Ramos (cell line): ENCODE measurements around the gene HCN1.
"Not testable (repeated sequence)": the region's sequence is repeated elsewhere in the genome, so short reads cannot be mapped to it uniquely, and the experiment has no call there.

Experiments used
- in situ Hi-C: fragments of 300-500 bp; cut with MboI; formaldehyde crosslinking; loops from one replicate; pipeline ENCODE4 v1.14.3; 2022; ENCODE audit warnings: low sequenced_read_pairs; ENCODE audit not compliant: unreplicated experiment

The HCN1 gene

DNA sequence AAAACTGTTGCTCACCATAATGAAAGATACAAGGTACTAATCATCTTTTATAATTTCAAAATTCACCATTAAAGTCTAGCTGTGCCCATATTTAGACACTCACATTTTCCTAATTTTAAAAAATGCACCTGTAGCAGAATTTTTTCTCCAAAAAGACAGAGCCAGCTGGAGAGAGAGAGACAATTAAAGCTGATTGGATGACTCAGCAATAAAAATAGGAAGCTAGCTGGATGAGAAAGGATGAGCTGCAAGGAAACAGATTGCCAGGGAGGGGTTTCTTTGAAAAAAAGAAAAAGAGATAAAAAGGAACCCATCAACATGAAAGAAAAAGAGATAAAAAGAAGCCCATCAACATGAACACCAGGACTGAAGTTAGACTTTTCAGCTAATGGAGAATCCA is 73.8 kb downstream of the HCN1 start:
- in situ Hi-C loops, result no loop called here

DNA sequence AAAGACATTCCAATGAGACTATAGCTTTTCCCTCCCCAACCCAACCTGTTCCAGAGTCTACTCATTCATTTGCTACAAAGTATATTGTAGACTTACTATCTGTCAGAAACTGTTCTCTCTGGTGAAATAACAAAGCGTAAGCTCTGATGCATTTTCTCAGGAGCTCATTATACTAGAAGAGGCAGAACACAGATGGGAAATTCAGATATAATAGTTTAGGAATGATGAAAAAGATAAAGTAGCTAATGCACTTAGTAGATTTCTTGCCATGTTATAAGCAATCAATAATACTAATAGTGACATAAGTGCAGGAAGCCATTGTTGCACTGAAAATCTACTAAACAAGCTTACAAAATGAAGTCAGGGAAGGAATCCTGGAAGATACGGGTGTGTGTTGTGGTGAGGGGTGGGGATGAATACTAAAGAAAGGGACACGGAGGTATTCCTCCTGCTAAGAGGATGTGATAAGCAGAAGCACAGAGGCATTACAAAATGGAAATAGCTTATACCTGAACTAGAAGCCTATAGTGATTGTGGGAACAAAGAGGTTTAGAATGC is 78.2 kb downstream of the HCN1 start:
- in situ Hi-C loops, result no loop called here

DNA sequence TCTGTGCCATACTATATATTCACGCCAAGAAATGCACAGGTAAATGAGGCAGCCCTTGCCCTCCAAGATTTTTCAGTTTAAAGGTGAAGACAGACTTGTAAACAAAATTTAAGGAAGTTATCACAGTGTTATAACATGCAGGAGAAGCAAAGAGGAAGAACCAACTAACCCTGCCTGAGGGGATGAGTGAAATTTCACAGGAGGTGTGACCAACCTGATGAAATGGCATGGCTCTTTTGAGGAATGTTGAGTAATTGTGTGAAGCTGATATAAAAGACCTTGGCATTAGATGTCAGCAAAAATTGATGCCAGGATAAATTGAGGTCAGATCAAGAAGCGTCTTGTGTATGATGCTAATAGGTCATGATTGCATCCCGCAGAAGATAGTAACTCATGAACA is 86.5 kb downstream of the HCN1 start:
- in situ Hi-C loops, result no loop called here

DNA sequence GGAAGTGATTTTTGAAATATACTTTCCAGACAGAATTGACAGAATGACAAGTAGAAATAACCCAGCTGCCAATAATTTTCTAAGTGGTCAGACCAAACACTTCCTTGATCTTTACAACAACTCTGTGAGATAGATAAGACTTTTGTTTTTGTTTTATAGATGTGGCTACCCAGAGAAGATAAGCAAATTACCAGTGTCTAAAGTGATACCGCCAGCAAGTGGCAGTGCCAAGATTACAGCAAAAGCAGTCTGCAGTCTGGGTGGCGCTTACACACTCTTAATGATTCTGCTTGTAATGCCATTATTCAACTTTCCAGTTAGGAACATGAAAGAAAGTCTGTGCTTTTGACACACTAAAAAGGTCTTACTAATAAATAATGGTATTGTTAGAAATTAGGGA is 92.1 kb downstream of the HCN1 start:
- in situ Hi-C loops, result no loop called here

DNA sequence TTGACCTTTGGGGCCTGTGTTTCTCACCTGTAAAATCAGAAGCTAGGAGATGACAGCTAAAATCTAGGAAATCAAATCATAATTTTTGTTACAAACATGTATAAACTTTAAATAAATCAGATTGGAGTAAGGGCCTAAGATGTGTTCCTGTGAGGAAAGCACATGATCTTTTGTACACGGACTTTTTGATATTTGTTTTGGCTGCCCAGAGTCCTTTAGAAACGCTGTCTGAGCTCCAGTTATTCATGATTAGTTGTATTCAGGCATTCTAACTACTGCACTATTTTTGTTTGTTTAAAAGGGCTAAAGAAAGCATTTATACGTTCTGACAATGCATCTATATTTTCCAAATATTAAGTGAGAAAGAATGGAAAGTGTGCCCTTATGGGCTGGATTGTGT is 94.8 kb downstream of the HCN1 start:
- in situ Hi-C loops, result no loop called here

DNA sequence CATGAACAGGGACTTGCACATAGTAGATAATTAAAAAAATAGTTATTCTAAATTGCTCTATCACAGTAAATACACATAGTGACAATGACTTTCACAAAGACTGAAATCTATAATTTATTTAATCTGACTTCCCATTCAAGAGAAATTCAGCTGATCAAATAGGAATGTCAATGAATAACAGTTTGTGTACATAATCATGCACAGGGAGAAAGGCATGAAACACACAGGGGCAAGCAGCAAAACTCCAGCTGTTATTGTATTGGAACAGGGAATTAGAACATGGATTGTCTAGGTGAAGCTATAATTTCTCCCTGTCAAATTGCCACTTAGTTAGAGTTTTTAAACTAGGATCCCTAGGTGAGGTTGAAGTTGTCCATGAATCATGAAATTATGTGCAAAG is 99.9 kb downstream of the HCN1 start:
- in situ Hi-C loops, result no loop called here

DNA sequence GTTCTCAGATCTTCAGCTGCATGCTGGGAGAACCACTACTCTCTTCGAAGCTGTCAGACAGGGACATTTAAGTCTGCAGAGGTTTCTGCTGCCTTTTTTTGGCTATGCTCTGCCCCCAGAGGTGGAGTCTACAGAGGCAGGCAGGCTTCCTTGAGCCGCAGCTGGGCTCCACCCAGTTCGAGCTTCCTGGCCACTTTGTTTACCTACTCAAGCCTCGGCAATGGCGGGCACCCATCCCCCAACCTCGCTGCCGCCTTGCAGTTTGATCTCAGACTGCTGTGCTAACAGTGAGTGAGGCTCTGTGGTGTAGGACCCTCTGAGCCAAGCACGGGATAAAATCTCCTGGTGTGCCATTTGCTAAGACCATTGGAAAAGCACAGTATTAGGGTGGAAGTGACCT is 110.2 kb downstream of the HCN1 start:
- in situ Hi-C loops, result not testable (repeated sequence)

DNA sequence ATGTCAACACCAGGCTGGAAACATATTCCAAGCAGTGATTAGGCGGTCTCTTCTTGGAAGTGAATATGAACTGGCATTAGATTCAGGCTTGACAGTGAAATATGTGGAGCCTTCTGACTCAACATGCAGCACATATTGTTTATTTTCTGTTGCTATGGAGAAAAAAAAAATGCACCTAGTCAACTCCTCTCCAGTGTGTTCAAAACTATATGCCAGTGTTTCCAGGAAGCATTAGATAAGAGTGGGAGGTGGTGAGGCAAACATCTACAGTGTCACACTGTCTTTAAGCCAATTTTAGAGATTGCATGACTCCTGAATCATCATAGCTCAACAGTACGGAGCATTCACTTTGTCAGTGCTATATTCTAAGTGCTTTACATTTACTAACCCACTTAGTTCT is 117.9 kb downstream of the HCN1 start:
- in situ Hi-C loops, result no loop called here

DNA sequence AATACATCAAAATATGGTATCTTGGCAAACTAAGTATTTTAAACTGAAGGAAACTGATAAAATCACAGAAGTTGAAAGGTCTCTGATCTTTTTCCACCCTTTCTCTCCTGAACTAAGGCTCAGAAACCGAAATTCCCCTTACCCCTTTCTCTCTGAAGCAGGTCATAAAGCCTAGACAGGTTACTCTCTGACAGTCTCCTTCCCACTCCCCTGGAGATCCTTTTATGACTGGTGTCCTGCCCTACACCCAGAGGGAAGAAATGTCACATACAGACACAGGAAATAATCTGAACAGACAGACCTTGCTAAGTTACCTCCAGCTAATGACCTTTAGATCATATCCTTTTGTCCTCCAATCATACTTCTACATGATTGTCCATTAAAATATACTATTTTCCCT is 127.4 kb downstream of the HCN1 start:
- in situ Hi-C loops, result no loop called here

DNA sequence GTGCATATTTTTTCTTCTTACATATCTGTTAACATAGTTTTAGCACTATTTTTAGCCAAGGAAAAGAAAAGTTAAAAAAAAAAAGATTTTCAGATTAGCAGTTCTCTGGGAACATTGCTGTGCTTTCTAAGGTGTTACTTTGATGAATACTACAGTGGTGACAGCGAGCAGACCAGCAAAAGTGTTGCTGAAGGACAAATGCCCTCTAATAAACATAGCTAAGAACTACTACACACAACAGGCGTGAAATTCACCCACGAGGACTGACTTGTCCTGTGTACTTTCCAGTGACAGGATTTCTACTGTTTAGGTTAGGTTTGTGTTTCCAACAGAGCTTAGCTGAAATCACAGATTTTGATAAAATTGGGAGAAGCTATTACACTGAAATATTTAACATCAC is 153.8 kb downstream of the HCN1 start:
- in situ Hi-C loops, result no loop called here

DNA sequence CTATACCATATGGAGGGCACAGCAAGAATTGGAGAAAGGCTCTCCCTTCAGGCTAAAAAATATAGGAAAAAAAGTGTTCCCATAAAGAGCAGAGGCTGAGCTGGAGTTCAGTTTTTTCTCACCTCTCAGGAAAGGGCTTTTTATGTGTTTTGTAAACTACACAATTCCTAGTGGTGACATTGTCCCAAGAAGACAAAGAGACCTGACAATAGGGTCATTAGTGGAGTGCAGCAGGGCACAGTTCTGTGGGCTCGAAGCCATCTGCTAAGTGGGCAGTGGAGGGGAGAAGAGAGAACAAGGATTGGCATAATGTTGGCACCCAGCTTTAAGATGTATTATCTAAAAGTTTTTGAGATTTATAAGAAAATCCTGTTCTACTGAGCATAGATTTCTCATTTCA is 162.5 kb downstream of the HCN1 start:
- in situ Hi-C loops, result no loop called here

DNA sequence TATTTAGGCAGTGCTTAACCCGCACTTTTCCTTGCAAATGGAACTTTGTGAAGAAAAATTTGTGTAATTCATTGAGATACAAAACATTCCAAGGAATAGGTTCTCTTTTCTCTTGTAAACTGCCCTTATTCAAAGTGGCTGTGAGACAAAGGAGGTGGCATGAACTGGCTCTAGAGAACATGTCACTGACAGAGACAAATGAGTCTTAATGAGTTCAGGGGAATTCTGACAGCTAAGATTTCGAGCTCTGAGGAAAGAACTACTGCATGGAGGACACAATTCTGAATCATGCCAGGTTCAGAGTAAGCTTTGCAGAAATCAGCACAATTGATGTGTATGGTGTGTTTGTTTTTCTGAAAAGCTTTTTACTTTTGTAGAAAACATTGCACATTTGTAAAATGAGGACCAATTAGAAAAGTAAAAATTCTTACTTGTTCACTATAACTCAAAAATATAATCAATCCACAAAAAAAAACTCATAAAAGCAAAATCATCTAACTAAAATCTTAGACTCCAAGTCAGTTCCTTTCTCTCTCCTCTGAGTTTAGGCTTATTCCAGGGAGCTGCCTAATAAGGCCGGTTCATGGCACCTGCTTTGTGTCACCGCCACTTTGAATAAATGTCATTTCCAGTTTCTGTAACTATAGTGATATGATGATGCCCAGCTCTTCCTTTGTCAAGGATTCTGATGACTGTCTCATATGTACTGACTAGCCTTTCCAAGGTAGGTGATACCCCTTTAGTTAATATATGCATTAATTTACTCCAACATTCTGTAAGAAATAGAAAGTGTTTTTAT is 163.2 kb downstream of the HCN1 start:
- in situ Hi-C loops, result no loop called here

DNA sequence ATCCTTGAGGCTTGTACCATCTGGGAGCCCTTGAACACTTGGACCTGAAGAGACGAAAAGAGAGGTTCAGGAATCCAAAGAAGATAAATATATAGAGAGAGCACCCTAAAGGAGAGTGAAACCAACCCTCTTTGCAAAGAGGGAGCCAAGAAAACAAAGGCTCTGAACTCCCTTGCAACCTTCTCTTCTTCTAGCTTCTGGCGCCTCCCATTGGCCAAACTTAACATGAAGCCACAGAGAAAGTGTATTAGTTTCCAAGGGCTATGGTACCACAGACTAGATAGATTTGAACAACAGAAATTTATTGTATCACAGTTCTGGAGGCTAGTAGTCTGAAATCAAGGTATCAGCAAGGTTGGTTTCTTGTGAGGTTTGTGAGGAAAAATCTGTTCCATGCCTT is 175.1 kb downstream of the HCN1 start:
- in situ Hi-C loops, result no loop called here

DNA sequence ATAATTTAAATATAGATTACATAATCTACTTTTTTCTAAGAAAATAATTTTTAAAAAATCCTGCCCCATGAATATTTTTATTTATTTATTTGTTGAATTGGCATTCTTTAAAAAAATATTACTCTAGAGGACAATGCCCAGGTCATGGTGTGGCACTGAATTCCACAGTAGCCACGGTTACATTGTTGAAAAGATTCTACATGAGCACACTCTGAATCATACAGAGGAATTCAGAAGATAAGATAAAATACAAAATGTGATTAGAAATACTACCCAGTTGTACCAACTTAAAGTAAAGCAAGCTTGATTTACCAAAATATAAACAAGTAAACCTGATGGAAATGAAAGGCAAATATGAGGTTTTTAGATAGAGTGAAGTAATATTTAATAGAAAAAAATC is 183.7 kb downstream of the HCN1 start:
- in situ Hi-C loops, result no loop called here

DNA sequence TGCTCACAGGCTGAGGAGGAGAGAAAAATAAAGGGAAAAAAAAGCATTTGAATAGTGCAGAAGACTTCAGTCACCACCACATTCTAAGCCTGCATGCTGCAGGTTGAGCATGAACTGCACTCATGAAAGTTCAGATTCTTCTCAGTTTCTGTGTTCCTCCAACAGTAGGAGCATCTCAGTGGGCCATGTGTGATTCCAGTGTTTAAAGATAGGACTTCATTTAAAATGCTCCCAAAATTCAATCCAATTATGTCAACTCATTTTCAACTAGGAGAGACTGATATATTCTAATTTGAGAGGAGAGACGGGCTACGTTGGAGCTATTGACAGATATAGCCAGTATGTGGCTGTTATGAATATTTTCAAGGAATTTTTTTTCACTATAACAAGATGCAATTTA is 186.8 kb downstream of the HCN1 start:
- in situ Hi-C loops, result no loop called here

DNA sequence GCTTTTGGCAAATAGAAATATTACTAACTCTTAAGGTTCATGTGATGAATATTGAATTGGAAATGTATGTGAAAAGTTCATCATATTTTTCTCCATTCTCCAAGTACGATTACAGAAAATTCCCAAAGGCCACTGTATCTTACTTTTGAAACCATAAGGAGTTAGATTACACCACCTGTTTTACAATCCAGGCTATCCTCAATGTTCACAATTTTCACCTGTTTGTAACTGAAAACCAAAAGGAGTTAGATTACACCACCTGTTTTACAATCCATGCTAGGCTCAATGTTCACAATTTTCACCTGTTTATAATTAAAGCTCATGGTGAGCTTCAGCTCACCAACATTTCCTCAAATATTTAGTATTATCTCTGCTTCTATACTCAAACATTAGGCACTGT is 188.0 kb downstream of the HCN1 start:
- in situ Hi-C loops, result no loop called here

DNA sequence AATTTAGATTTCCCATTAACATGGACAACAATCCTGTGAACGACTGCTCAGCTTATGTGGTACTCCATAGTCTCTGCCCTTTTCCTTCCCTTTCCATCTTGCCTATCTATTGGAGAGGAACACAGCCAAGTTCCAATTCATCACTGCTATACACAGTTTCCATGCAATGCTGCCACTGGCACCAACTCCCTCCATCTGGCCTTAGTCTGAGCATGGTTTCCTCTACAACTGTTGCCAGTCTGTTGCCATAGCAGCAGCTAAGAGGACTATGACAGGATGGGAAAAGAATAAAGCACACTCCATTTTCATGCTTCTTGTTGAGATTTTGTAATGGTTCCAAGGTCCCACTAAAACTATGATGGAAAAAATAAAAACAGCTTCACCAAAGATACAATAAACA is 189.0 kb downstream of the HCN1 start:
- in situ Hi-C loops, result no loop called here

DNA sequence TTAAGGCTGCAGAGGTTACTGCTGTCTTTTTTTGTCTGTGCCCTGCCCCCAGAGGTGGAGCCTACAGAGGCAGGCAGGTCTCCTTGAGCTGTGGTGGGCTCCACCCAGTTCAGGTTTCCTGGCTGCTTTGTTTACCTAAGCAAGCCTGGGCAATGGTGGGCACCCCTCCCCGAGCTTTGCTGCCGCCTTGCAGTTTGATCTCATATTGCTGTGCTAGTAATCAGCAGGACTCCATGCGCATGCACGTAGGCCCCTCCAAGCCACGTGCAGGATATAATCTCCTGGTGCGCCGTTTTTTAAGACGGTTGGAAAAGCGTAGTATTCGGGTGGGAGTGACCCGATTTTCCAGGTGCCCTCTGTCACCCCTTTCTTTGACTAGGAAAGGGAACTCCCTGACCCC is 197.2 kb downstream of the HCN1 start:
- in situ Hi-C loops, result not testable (repeated sequence)

DNA sequence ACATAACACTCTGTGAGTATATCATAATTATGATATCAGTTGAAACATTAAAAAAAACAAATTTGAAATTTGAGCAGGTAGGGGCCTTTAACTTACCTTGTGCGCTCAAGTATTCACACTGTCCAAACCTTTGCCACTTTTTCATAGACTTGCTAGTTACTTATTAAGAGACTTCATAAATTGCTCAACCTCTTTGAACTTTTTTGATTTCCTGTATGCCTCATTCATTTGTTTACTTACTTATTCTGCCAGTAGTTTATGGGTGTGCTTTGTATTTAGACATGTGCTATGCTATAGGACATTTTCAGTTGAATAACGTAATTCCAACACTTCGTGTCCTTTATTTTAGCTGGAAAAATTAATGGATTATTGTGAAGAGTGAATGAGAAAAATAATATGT is 204.8 kb downstream of the HCN1 start:
- in situ Hi-C loops, result no loop called here

DNA sequence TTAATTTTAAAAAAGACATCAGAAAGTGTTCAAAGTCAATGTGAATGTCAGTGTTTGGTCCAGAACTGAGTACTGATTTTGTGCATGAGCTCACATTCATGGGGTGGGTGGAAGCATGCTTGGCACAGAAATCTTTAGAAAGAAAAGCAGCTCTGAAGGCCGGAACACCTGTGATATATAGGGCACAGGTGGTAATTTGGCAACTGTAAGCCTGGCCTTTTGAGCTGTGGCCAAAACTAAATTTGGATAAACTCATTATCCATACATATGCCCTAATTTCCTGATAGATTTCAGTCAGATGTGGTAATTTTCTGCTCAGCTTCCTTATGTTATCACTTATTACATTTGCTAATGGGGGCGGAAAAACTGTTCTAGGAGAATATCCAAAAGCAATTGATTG is 211.4 kb downstream of the HCN1 start:
- in situ Hi-C loops, result no loop called here

DNA sequence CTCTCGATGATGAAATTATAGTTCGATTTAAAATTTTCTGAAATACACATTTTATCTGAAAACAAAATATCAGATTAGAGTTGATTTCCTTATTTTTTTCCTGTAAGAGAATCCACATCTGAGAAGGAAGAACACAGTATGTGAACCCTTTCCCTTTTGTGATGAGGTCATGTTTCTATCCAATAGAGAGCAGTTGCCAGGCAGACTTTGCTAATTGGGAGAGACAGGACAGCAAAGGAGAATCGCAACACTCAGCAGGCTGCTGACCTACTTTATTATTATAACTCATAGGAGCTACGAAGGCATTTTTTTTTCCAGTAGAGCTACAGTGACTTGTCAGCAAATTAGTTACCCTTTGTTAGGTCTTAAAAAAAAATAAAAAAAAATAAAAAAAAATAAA is 242.1 kb downstream of the HCN1 start:
- in situ Hi-C loops, result no loop called here

DNA sequence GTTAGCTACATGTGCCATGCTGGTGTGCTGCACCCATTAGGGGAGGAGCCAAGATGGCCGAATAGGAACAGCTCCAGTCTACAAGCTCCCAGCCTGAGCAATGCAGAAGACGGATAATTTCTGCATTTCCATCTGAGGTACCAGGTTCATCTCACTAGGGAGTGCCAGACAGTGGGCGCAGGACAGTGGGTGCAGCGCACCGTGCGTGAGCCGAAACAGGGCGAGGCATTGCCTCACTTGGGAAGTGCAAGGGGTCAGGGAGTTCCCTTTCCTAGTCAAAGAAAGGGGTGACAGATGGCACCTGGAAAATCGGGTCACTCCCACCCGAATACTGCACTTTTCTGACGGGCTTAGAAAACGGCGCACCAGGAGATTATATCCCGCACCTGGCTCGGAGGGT is 251.3 kb downstream of the HCN1 start:
- in situ Hi-C loops, result not testable (repeated sequence)
